Hematopoietic multipotent progenitor cell treated with erythropoietin and hydrocortisone succinate and interleukin-3 and kit ligand, for 15 days (in vitro differentiated cells): ENCODE results near the gene FADS1.

Experiments used
- DNase-seq: peaks from one replicate; pipeline ENCODE4 v3.0.0-alpha.2; 2015; ENCODE audit warnings: low spot score

FADS1 gene

DNA sequence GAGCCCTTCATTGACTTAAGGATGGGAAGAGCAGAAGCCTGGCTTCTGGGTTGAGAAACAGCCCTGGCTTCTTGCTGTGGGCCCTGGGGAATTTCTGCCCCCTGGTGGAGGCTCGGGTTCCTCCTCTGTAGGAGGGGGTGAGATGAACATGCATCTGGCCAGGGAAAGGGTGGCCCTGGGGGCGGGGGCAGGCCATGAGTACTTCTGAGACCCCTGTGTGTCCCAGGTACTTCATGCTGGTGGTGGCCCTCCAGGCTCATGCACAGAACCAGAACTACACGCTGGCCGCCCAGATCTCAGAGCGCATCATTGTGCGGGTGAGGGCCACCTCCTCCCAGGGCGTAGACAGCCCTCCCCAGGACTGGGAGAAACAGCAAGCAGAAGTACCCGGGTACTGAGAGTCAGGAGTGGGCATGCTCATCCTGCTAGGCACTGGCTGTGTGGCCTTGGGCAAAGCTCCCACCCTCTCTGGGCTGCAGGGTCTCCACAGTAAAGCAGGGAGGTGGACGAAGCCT is 40.2 kb downstream of the FADS1 start:
- DNase-seq, result peak; percentile 57

DNA sequence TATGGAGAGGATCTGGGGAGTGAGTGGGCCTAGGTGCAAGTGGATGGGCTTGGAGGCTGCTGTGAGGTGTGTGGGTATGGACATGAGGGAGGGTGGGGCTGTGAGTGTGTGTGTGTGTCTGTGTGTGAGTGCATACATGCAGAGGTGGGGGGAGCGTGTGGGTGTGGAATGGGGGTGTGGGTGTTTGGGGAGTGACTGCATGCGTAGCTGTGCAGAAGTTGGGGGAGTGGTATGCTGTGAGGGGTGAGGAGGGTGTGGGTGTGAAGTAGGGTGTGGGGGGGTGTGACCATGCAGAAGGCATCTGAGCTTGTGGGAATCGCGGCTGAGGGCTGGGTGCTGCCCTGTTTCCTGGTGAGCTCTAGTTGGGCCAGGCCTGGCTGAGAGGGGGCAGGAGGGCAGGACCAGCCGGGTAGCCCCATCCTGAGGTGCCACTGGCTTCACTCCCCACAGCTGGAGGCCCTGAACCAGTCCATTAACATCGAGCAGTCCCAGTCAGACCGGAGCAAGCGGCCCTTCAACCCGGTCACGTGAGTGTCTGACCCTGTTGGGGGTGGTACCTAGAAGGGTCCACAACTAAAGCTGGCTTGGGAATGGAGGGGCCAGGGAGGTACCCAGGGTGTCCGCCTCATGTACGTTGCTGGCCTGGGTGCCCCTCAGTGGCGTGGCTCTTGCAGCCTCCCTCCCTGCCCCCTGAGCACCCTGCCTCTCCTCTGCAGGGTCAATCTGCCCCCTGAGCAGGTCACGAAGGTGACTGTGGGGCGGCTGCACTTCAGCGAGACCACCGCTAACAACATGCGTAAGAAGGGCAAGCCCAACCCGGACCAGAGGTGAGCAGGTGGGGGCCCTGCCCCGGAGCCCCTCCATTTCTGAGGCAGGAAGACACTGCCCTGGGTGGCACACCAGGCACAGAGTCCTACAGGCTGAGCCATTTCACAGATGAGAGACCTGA is 40.9 kb downstream of the FADS1 start:
- no peak for DNase-seq

- no peak for DNase-seq
These were observed 41.7 kb downstream of the FADS1 start for GRCh38 chr11:61775106-61775505.

DNA sequence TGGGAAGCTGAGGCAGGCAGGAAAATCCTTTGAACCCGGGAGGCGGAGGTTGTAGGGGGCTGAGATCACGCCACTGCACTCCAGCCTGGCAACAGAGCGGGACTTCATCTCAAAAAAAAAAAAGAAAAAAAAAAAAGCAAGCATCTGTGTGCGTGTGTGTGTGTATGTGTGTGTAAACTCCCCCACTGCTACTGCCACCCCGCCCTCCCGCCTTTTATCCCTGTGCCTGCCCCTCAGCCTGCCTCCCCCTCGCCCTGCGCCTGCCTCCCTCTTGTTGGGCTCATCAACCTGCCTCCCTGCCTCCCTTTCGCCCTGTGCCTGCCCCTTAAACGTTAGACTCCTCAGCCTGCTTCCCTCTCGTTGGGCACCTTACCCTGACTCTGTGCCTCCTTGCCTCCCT is 42.4 kb downstream of the FADS1 start:
- DNase-seq, result no peak

DNA sequence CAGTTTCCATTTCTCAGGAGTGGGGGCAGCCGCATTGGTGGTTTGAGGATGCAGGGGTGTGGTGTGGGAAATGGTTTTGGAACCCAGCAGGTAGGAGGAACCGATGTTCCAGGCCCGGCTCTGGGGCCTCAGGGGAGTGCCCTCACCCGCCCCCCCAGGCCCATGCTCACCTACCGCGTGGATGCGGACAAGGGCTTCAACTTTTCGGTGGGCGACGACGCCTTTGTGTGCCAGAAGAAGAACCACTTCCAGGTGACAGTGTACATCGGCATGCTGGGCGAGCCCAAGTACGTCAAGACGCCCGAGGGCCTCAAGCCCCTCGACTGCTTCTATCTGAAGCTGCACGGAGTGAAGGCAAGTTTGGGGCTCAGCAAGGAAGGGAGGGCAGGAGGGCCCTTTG is 43.0 kb downstream of the FADS1 start:
- no peak for DNase-seq

DNA sequence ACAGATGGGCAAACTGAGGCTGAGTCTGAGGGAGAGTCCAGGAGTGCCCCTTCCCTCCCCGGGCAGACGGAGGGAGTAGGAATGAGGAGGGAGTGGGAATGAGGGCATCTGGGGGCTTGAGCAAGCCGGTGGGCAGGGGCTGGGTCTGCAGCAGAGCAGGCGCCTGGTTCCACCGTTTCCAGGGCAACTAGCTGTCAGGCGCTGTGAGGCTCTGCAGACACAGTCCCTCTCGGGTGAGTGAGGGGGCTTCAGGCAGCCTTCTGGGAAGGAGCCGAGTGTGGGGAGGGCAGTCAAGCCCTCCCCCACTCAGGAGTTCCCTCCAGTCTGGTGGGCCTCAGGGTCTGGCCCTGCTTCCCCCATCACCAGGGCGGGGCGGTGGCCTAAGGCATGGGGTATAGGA is 43.4 kb downstream of the FADS1 start:
- DNase-seq, result no peak

- no peak for DNase-seq
These were observed 44.8 kb downstream of the FADS1 start for GRCh38 chr11:61771985-61772455.

- no peak for DNase-seq
These were observed 45.5 kb downstream of the FADS1 start for GRCh38 chr11:61771195-61771894.

DNA sequence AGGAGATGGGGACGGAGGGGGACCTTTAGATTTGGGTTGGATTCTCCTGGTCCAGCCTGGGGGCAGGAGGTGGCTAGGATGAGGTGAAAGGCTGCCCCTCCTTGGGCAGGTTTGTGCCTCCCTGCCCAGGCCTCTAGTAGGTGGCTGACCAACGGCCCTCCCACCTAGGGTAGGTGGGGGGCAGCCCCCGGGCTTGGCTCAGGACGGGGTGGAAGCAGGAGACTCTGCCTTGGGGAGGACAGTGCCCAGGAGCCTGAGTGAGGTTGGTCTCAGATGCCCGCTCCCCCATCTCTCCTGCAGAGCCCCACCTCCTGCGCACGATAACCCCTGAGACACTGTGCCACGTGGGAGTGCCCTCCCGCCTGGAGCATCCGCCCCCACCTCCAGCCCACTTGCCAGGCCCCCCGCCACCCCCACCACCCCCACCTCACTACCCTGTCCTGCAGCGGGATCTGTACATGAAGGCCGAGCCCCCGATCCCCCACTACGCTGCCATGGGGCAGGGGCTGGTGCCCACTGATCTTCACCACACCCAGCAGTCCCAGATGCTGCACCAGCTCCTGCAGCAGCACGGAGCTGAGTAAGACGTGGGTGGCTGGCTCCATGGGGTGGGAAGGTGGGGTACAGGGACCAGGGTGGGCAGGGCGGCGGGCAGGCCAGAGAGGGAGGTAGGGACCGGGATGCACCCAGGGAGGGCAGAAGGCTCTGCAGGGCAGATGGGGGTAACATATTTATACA is 46.7 kb downstream of the FADS1 start:
- no peak for DNase-seq

DNA sequence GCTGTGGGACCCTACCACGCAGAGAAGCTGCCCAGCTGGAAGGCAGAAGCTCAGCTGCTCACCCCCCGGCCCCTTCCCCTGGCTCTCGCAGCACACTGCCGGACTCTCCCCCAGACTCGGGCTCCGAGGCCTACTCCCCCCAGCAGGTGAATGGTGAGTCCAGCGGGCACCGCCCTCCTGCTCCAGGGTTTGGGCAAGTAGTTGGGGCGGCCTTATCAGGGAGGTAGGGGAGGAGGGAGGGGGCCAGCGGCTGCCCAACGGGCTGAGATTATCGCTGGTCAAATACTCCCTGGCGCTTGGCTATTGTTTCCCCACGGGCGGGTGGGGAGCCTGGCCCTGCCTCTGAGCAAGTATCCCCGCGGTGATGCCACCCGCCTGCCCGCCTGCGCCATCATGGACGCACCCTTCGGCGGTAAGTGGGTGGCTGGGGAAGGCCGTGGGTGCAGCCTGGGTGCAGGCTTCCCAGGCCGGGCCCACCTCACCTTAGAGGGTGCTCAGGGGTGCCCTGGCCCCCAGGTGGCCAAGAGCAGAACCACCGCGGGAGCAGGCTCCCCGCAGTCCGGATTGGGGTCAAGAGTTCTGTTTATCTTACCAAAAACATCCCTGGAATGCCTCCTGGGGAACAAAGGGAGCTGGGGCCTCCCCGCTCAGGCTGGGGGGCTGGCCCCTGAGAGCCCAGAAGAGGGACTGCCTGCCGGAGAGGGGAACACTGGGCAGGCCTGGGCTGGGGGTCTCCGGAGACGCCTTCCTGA is 47.5 kb downstream of the FADS1 start:
- DNase-seq, result no peak

GRCh38 chr11:61768376-61769076 is 48.3 kb downstream of the FADS1 start:
- no peak for DNase-seq

DNA sequence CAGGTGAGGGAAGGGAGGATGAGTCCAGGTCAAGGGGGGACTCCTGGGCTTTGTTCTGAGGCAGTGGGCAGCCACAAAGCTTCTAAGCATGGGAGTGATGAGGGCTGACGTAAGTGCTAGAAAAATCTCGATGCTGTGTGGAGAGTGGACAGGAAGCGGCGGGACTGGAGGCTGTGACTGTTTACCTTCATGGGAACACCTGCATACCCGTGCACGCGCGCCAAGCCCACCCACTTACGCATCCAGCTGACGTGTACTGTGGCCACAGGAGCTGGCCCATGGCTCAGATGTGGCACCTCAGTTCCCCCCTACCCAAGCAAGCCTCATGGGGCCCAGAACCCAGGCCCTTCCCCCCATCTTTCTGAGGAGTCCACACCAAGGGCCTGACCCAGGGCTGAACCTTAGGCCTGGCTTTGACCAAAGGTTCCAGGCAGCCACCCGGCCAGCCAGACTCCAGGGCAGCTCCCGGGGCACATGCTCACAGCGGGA is 50.4 kb downstream of the FADS1 start:
- DNase-seq, result no peak

GRCh38 chr11:61765550-61766253 is 51.1 kb downstream of the FADS1 start:
- DNase-seq, result no peak

- DNase-seq, result no peak
These were observed 52.1 kb downstream of the FADS1 start for GRCh38 chr11:61764606-61765260.

DNA sequence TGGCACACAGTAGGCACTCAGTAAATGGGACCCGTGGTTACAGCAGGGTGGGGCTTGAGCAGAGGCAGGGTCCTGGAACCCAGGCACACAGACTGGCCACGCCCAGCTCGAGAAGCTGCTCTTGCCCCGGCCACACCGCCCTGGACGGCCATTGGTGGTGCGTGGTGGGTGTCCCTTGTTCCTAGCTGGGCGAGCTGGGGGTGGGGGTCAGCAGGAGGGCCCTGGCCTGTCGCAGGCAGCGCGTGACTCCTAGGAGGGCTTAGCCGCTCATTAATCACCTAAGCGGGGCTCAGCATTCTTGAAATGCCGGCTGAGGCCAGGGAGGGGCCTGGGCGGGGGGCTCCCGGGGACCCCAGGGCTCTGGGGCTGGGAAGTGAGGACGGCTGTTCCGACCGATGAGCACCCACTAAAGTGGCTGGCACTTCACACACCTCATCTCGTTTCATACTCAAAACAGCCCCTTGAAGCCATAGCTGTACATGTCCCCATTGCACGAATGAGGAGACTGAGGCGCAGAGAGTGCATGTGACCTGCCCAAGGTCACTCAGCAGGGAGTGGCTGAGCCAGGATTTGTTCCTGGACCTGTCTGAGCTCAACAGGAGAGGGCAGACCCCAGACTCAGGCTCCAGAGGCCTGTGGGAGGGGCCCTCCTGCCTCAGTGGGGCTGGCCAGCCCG is 52.7 kb downstream of the FADS1 start:
- no peak for DNase-seq

DNA sequence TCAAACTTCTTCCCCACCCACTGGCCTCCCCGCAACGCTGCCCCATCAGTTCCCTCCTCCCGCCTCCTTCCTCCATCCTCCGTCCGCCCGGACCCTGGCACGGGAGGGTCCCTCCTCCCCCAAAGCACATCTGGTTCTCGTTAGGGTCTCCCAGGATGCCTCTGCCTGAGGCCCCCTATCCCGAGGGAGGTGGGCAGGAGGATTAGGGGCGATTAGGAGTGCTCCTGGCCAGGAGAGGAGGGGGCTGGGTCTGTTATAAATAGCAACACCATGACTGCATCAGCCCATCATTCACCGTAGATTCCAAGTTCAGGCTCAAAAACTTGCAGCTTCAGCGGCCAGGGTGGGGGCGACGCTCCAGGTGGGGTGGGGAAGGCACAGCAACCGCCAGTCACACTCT is 54.0 kb downstream of the FADS1 start:
- DNase-seq, result no peak

GRCh38 chr11:61762223-61762615 is 54.6 kb downstream of the FADS1 start:
- no peak for DNase-seq

DNA sequence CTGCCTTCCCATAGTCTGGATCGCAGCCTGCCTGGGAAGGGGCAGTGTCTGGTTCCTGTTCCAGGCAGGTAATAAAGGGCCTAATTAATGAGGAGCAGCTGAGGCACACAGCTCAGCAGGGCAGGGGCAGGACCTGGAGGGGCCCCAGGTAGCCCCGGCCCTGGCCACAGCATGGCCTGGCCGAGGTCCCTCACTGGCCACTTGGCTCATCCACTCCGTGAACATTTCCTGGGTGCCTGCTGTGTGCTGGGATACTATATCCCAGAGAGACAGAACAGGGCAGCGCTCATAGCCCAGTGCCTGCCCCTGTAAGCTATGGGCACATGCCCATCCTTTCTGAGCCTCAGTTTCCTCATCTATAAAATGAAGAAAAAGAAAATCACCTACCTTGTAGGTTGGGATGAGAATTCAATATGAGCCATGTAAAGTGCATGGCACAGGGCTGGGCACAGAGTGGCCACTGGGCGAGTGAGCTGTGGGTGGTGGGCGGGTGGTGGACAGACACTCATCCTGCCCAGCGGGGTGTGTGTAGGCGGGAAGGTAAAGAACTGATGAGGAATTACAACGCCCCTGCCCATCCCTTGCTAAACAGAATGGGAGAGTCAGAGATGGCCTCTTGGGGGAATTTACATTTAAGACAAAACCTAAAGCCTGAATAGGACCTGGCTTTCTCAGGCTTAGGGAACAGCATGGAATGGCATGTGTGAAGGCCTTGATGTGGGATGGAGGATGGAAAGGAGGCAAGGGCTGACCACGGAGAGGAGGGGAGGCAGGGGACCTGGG is 55.2 kb downstream of the FADS1 start:
- no peak for DNase-seq
